Liver (tissue), 9 donors: ENCODE results near the gene TMEM272. TPM values are rescaled to one million over a fixed set of nuclear protein-coding genes. Genes with fewer than 3 reads are reported as not detected.

Source experiments
- DNase-seq: peaks from one replicate; pipeline ENCODE4 v3.0.0-alpha.2; 2017; ENCODE audit warnings: low spot score
- H3K27ac ChIP-seq, 2 donors: one replicate each; pipeline ENCODE4 v1.7.0; 2013; ENCODE audit warnings: inconsistent platforms in 2 of 2, low read length in 2 of 2, control low read depth in 1 of 2, low read depth in 1 of 2, mild to moderate bottlenecking in 1 of 2
- H3K27me3 ChIP-seq, 4 donors: one replicate each; pipeline versions ENCODE4 v1.6.1 to v1.7.0; 2013; ENCODE audit warnings: low read length in 3 of 4, inconsistent platforms in 1 of 4, mild to moderate bottlenecking in 1 of 4, moderate library complexity in 1 of 4; ENCODE audit not compliant: control insufficient read depth in 4 of 4, insufficient read depth in 4 of 4
- H3K36me3 ChIP-seq, 4 donors: one replicate each; pipeline versions ENCODE4 v1.6.1 to v1.7.0; 2013; ENCODE audit warnings: low read length in 3 of 4, mild to moderate bottlenecking in 3 of 4, low read depth in 1 of 4, moderate library complexity in 1 of 4; ENCODE audit not compliant: control insufficient read depth in 4 of 4, insufficient read depth in 3 of 4
- H3K4me1 ChIP-seq, 4 donors: one replicate each; pipeline versions ENCODE4 v1.6.1 to v1.7.0; 2013; ENCODE audit warnings: low read length in 3 of 4, mild to moderate bottlenecking in 3 of 4, moderate library complexity in 1 of 4; ENCODE audit not compliant: control insufficient read depth in 4 of 4, insufficient read depth in 4 of 4
- H3K4me3 ChIP-seq, 3 donors: one replicate each; pipeline versions ENCODE4 v1.6.1 to v1.7.0; 2013; ENCODE audit warnings: low read length in 3 of 3, control low read depth in 1 of 3, low read depth in 1 of 3, mild to moderate bottlenecking in 1 of 3
- H3K9ac ChIP-seq, 2 donors: one replicate each; pipeline ENCODE4 v1.7.0; 2013; ENCODE audit warnings: low read length in 2 of 2, mild to moderate bottlenecking in 2 of 2, moderate library complexity in 2 of 2, control low read depth in 1 of 2, low read depth in 1 of 2
- H3K9me3 ChIP-seq, 4 donors: one replicate each; pipeline versions ENCODE4 v1.6.1 to v1.7.0; 2013; ENCODE audit warnings: low read length in 3 of 4; ENCODE audit not compliant: control insufficient read depth in 4 of 4
- EGR1 ChIP-seq, 2 donors: IDR thresholded peaks; 2 replicates each; pipeline ENCODE4 v1.6.1; 2016 to 2018; ENCODE audit warnings: antibody characterized with exemption in 2 of 2, low read depth in 2 of 2
- FOXA1 ChIP-seq: IDR thresholded peaks from 2 replicates; pipeline ENCODE4 v1.6.1; 2016; ENCODE audit warnings: antibody characterized with exemption
- FOXA2 ChIP-seq: IDR thresholded peaks from 2 replicates; pipeline ENCODE4 v1.6.1; 2016; ENCODE audit warnings: antibody characterized with exemption
- GABPA ChIP-seq, 2 donors: IDR thresholded peaks in 1 of 2; conservative IDR thresholded peaks in 1 of 2; 2 replicates each; pipeline ENCODE4 v1.6.1; 2016; ENCODE audit warnings: antibody characterized with exemption in 2 of 2, mild to moderate bottlenecking in 1 of 2, moderate library complexity in 1 of 2
- HNF4A ChIP-seq, 2 donors: conservative IDR thresholded peaks; 2 replicates each; pipeline ENCODE4 v1.6.1; 2016; ENCODE audit warnings: antibody characterized with exemption in 2 of 2, mild to moderate bottlenecking in 2 of 2
- HNF4G ChIP-seq: IDR thresholded peaks from 2 replicates; pipeline ENCODE4 v1.6.1; 2016; ENCODE audit warnings: antibody characterized with exemption
- JUND ChIP-seq, 2 donors: IDR thresholded peaks; 2 replicates each; pipeline ENCODE4 v1.6.1; 2016; ENCODE audit warnings: antibody characterized with exemption in 2 of 2
- NR2F2 ChIP-seq: IDR thresholded peaks from 2 replicates; pipeline ENCODE4 v1.6.1; 2016; ENCODE audit warnings: antibody characterized with exemption
- RAD21 ChIP-seq, 2 donors: IDR thresholded peaks; 2 replicates each; pipeline ENCODE4 v1.6.1; 2016; ENCODE audit warnings: antibody characterized with exemption in 2 of 2, mild to moderate bottlenecking in 2 of 2
- RXRA ChIP-seq, 2 donors: IDR thresholded peaks; 2 replicates each; pipeline ENCODE4 v1.6.1; 2017 to 2018; ENCODE audit warnings: antibody characterized with exemption in 2 of 2, mild to moderate bottlenecking in 1 of 2
- SP1 ChIP-seq: IDR thresholded peaks from 2 replicates; pipeline ENCODE4 v1.6.1; 2018; ENCODE audit warnings: antibody characterized with exemption, mild to moderate bottlenecking
- TAF1 ChIP-seq: conservative IDR thresholded peaks from 2 replicates; pipeline ENCODE4 v1.6.1; 2016; ENCODE audit warnings: antibody characterized with exemption, mild to moderate bottlenecking
- YY1 ChIP-seq: IDR thresholded peaks from 2 replicates; pipeline ENCODE4 v1.6.1; 2016; ENCODE audit warnings: antibody characterized with exemption, mild to moderate bottlenecking
- WGBS: extraction: QIAGEN DNeasy Blood & Tissue Kit; methylation state at CpG from one replicate; pipeline ENCODE4 v1.1.7; 2013; 5-methylcytosine and 5-hydroxymethylcytosine counted together
- polyA plus RNA-seq, 2 donors: library from polyadenylated mRNA; stranded (reverse) in 1 of 2; unstranded in 1 of 2; fragments of 200-250 nt in 1 of 2; fragments of >200 nt in 1 of 2; fragmentation: Nextera tagmentation in 1 of 2; extraction: Ambion mirVana in 1 of 2; gene quantifications; one replicate each; pipeline versions ENCODE4 v1.2.1 to v1.2.3, GENCODE V29; 2013 to 2015
- total RNA-seq, 2 donors: library from RNA; depleted of rRNA; stranded (reverse); fragments of >200 nt; gene quantifications; one replicate each; pipeline ENCODE4 v1.2.3, GENCODE V29; 2014
- TF ChIP-seq, protein P1 (sequence below): IDR thresholded peaks from 2 replicates; pipeline ENCODE4 v1.6.1; 2016; ENCODE audit warnings: antibody characterized with exemption
- TF ChIP-seq, protein P2 (sequence below): fragments of 150-350 bp; IDR thresholded peaks from 2 replicates; pipeline ENCODE4 v1.5.1; 2017; ENCODE audit warnings: improper control_type of control experiment, low read depth, low read length; ENCODE audit not compliant: missing input control
- TF ChIP-seq, protein P3 (sequence below): IDR thresholded peaks from 2 replicates; pipeline ENCODE4 v1.6.1; 2016; ENCODE audit warnings: antibody characterized with exemption, mild to moderate bottlenecking
- TF ChIP-seq, protein P4 (sequence below): IDR thresholded peaks from 2 replicates; pipeline ENCODE4 v1.6.1; 2016; ENCODE audit warnings: antibody characterized with exemption
- TF ChIP-seq, protein P5 (sequence below): IDR thresholded peaks from 2 replicates; pipeline ENCODE4 v1.6.1; 2016; ENCODE audit warnings: antibody characterized with exemption
- donor health status: healthy.
- donor health status: healthy.
- donor health status: healthy.
- donor health status: healthy.
- donor health status: healthy.

The TMEM272 gene
- total and polyA plus RNA-seq, 4 donors, result 0.02 to 0.42 (median 0.10) TPM

DNA sequence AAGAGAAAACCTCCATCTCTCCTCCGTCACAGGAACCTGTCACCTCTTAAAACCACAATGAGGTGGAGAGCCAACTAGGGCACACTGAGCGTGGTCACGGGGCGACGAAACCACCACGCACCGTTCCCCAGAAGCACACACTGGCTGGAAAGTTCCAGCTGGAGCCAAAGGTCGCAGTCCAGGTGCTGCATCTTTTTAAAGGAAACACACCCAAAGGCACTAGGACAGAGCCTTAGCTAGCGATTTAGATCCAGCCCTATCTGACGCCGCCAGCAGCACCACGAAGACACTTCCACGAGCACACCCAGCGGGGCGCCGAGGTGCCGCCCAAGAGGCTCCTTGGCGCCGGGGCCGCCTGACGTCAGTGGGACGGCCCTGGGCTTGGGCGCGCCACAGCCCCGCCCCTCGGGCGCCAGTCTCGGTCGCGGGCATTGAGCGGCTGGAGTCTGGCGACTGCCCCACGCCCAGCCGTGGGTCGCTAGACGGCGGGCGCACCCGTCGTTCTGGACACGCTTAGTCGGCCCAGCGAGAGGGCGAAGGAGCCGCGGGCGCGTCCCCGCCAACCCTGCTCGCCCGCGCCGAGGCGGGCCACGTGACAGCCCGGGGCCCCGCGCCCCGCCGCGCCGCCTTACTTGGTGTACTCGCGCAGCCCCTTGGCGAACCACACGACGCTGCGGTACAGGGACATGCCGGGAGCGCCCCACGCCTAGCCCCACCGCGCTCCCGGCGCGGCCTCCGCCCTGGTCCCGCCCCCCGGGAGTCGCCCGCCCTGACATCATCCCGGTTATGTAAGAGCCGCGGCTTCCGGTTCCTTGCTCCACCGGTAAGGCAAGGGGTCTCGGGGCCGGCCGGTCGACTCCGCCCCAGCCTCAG is 41.3 kb downstream of the TMEM272 start, which contains the start of gene DHRS12 (continued):
- TF ChIP-seq, protein P1, sequence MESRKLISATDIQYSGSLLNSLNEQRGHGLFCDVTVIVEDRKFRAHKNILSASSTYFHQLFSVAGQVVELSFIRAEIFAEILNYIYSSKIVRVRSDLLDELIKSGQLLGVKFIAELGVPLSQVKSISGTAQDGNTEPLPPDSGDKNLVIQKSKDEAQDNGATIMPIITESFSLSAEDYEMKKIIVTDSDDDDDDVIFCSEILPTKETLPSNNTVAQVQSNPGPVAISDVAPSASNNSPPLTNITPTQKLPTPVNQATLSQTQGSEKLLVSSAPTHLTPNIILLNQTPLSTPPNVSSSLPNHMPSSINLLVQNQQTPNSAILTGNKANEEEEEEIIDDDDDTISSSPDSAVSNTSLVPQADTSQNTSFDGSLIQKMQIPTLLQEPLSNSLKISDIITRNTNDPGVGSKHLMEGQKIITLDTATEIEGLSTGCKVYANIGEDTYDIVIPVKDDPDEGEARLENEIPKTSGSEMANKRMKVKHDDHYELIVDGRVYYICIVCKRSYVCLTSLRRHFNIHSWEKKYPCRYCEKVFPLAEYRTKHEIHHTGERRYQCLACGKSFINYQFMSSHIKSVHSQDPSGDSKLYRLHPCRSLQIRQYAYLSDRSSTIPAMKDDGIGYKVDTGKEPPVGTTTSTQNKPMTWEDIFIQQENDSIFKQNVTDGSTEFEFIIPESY, result no peak

DNA sequence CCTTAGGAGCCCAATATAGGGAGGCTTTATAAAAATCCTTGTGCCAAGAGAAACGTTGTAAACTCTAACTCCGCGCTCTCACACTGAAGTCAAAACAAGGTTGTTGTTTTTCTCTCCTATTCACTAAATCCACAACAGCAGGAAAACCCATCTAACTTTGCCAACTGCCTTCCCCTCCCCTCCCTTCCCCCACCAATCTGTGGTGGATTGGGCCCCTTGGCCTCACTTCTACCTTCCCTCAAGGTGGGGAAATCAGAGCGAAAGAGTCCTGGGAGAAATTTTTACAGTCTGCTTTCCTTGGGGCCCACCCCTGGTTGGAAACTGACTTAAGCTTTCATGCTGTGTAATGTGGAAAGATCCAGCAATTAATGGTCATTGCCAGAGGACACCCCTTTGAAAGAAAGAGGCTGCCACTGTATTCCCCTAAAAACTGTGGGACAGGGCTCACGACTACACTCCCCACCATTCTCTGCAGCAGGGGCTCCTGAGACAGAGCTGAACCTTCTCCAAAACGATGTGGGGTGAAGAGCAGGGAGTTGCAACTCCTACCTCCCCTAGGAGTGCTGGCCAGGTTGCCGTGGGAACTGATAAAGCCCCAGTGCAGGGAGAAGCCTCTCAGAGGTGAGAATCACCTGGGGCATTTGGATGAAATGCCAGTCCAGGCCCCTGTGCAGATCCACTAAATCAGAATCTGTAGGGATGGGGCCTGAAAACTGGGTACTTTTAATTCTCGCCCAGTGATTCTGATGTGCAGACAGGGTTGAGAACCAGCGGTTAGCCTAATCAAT is 42.2 kb downstream of the TMEM272 start:
- peak overlapping the region; percentile 70 to 96 for H3K9ac ChIP-seq
- H3K4me1 ChIP-seq, result peaks cover 4 to 38% (median 22%) of the 10 kb centered on the region in 4 donors
- H3K9me3 ChIP-seq, result no peaks in the 10 kb centered on the region
- no peak for TF ChIP-seq HNF4G
- no peak for TF ChIP-seq NR2F2
- TF ChIP-seq FOXA2, result no peak
- no peak for TF ChIP-seq JUND (IDR thresholded peaks at IDR 0.05)
- TF ChIP-seq, protein P1, result no peak
- no peak for TF ChIP-seq EGR1 (IDR thresholded peaks at IDR 0.05; ENCODE audit: low read depth in 2 of 2)
- TF ChIP-seq, protein P2, sequence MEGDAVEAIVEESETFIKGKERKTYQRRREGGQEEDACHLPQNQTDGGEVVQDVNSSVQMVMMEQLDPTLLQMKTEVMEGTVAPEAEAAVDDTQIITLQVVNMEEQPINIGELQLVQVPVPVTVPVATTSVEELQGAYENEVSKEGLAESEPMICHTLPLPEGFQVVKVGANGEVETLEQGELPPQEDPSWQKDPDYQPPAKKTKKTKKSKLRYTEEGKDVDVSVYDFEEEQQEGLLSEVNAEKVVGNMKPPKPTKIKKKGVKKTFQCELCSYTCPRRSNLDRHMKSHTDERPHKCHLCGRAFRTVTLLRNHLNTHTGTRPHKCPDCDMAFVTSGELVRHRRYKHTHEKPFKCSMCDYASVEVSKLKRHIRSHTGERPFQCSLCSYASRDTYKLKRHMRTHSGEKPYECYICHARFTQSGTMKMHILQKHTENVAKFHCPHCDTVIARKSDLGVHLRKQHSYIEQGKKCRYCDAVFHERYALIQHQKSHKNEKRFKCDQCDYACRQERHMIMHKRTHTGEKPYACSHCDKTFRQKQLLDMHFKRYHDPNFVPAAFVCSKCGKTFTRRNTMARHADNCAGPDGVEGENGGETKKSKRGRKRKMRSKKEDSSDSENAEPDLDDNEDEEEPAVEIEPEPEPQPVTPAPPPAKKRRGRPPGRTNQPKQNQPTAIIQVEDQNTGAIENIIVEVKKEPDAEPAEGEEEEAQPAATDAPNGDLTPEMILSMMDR, result no peak
- TF ChIP-seq RAD21 (IDR thresholded peaks at IDR 0.05), result no peak
- TF ChIP-seq RXRA (IDR thresholded peaks at IDR 0.05), result no peak
- no peak for TF ChIP-seq TAF1
- TF ChIP-seq HNF4A (conservative IDR thresholded peaks at IDR 0.05), result no peak
- TF ChIP-seq GABPA (IDR thresholded peaks at IDR 0.05 in 1 of 2, conservative IDR thresholded peaks at IDR 0.05 in 1 of 2), result no peak
- TF ChIP-seq FOXA1, result no peak
- no peak for TF ChIP-seq YY1
- no peak for TF ChIP-seq SP1
- TF ChIP-seq, protein P3, sequence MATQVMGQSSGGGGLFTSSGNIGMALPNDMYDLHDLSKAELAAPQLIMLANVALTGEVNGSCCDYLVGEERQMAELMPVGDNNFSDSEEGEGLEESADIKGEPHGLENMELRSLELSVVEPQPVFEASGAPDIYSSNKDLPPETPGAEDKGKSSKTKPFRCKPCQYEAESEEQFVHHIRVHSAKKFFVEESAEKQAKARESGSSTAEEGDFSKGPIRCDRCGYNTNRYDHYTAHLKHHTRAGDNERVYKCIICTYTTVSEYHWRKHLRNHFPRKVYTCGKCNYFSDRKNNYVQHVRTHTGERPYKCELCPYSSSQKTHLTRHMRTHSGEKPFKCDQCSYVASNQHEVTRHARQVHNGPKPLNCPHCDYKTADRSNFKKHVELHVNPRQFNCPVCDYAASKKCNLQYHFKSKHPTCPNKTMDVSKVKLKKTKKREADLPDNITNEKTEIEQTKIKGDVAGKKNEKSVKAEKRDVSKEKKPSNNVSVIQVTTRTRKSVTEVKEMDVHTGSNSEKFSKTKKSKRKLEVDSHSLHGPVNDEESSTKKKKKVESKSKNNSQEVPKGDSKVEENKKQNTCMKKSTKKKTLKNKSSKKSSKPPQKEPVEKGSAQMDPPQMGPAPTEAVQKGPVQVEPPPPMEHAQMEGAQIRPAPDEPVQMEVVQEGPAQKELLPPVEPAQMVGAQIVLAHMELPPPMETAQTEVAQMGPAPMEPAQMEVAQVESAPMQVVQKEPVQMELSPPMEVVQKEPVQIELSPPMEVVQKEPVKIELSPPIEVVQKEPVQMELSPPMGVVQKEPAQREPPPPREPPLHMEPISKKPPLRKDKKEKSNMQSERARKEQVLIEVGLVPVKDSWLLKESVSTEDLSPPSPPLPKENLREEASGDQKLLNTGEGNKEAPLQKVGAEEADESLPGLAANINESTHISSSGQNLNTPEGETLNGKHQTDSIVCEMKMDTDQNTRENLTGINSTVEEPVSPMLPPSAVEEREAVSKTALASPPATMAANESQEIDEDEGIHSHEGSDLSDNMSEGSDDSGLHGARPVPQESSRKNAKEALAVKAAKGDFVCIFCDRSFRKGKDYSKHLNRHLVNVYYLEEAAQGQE, result no peak
- TF ChIP-seq, protein P4, sequence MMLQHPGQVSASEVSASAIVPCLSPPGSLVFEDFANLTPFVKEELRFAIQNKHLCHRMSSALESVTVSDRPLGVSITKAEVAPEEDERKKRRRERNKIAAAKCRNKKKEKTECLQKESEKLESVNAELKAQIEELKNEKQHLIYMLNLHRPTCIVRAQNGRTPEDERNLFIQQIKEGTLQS, result no peak
- TF ChIP-seq, protein P5, sequence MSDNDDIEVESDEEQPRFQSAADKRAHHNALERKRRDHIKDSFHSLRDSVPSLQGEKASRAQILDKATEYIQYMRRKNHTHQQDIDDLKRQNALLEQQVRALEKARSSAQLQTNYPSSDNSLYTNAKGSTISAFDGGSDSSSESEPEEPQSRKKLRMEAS, result no peak
- peak overlapping the region; percentile 59 to 89 (median 70) for H3K4me3 ChIP-seq
- no peak for DNase-seq
- H3K36me3 ChIP-seq, result no peaks in the 10 kb centered on the region
- WGBS, result 66% methylated on average over 9 of the region's 9 CpGs
- peak overlapping the region; percentile 99 to 100 for H3K27ac ChIP-seq
- H3K27me3 ChIP-seq, result no peaks in the 10 kb centered on the region
